HCT116 (cell line): ENCODE measurements around the gene FAM229B. TPM values are rescaled to one million over a fixed set of nuclear protein-coding genes. Genes with fewer than 3 reads are reported as not detected.
A peak's percentile ranks its signal among the peaks of the same experiment; 100 is the strongest.

Experiments used
- ATAC-seq: fragments of 200-7000 bp; cut with Tn5 transposase; 2 replicates; pipeline ENCODE4 v1.9.1; 2020; ENCODE audit warnings: mild to moderate bottlenecking, moderate library complexity
- BruUV-seq: library from RNA; stranded (reverse); fragments of 400-500 nt; replicated peaks from 2 replicates; lab custom pipeline; 2021; lab: Mats Ljungman, UMichigan
- CTCF ChIA-PET: fragments of 300-600 bp; sonication (Branson Sonifier 250); formaldehyde crosslinking; loops from one replicate; lab custom pipeline; 2021; ENCODE audit warnings: antibody characterized with exemption; lab: Charles Lee
- POLR2A ChIA-PET: fragments of 300-600, 350-600 bp; sonication (Branson Sonifier 250); formaldehyde crosslinking; loops from one replicate; lab custom pipeline; 2021; ENCODE audit warnings: antibody characterized with exemption; lab: Charles Lee
- RAD21 ChIA-PET, 2 experiments: fragments of 300-600 bp; sonication (Branson Sonifier 250); formaldehyde crosslinking; loops; one replicate each; lab custom pipeline; 2023; ENCODE audit warnings: low total read pairs in 2 of 2; ENCODE audit not compliant: uncharacterized antibody in 2 of 2, unreplicated experiment in 2 of 2, low non-redundant PET in 1 of 2; lab: Charles Lee
- DNase-seq: peaks from one replicate; pipeline ENCODE4 v3.0.0-alpha.2; 2010; ENCODE audit warnings: low read depth, low spot score
- H2AFZ ChIP-seq: fragments of 200-600 bp; shearing (Covaris generic), sonication (generic); 2 replicates; pipeline ENCODE4 v1.6.1; 2017; ENCODE audit warnings: low read depth, mixed run types, mixed read lengths, antibody characterized with exemption, low read length; ENCODE audit not compliant: poor library complexity, severe bottlenecking
- H3K27ac ChIP-seq: 2 replicates; pipeline ENCODE4 v1.5.1; 2012; ENCODE audit warnings: low read depth, low read length
- H3K27me3 ChIP-seq: fragments of 200-600 bp; sonication (generic); 2 replicates; pipeline ENCODE4 v1.6.1; 2016; ENCODE audit warnings: mixed run types, low read length, mixed read lengths; ENCODE audit not compliant: insufficient read depth
- H3K36me3 ChIP-seq, 2 experiments: fragments of 200-500 bp in 1 of 2; fragments of 200-600 bp in 1 of 2; sonication (Bioruptor generic) in 1 of 2; sonication (generic) in 1 of 2; 2 replicates each; pipeline versions ENCODE4 v1.5.1 to v1.6.1; 2014 to 2016; ENCODE audit warnings: low read length in 2 of 2, inconsistent platforms in 1 of 2, mixed read lengths in 1 of 2, mixed run types in 1 of 2; ENCODE audit not compliant: insufficient read depth in 2 of 2, control insufficient read depth in 1 of 2
- H3K4me1 ChIP-seq, 2 experiments: fragments of 200-600 bp in 1 of 2; sonication (generic) in 1 of 2; 2 replicates each; pipeline versions ENCODE4 v1.5.1 to v1.6.1; 2012 to 2017; ENCODE audit warnings: low read length in 2 of 2, inconsistent platforms in 1 of 2, mild to moderate bottlenecking in 1 of 2, mixed read lengths in 1 of 2, mixed run types in 1 of 2, moderate library complexity in 1 of 2; ENCODE audit not compliant: insufficient read depth in 2 of 2, control insufficient read depth in 1 of 2
- H3K4me2 ChIP-seq: fragments of 200-600 bp; sonication (generic); 2 replicates; pipeline ENCODE4 v1.6.1; 2017; ENCODE audit warnings: mixed run types, low read length, mixed read lengths
- H3K4me3 ChIP-seq, 2 experiments: fragments of 200-600 bp in 1 of 2; sonication (generic) in 1 of 2; replicated peaks in 1 of 2; 2 replicates each; pipeline ENCODE4 v1.5.1; 2011 to 2016; ENCODE audit warnings: low read length in 2 of 2, control low read depth in 1 of 2, low read depth in 1 of 2, mild to moderate bottlenecking in 1 of 2, mixed read lengths in 1 of 2, mixed run types in 1 of 2
- H3K79me2 ChIP-seq: fragments of 200-600 bp; sonication (generic); 2 replicates; pipeline ENCODE4 v1.6.1; 2017; ENCODE audit warnings: mild to moderate bottlenecking, mixed run types, low read length, moderate library complexity, mixed read lengths; ENCODE audit not compliant: insufficient read depth
- H3K9ac ChIP-seq: fragments of 200-600 bp; sonication (generic); 2 replicates; pipeline ENCODE4 v1.6.1; 2016; ENCODE audit warnings: low read length, mixed read lengths
- H3K9me2 ChIP-seq: fragments of 200-600 bp; sonication (generic), shearing (Covaris generic); 2 replicates; pipeline ENCODE4 v1.6.1; 2017; ENCODE audit warnings: mixed run types, mild to moderate bottlenecking, moderate library complexity; ENCODE audit not compliant: insufficient read depth
- H3K9me3 ChIP-seq, 2 experiments: fragments of 200-500 bp in 1 of 2; fragments of 200-600 bp in 1 of 2; sonication (Bioruptor generic) in 1 of 2; sonication (generic) in 1 of 2; 2 replicates each; pipeline ENCODE4 v1.6.1; 2014 to 2017; ENCODE audit warnings: low read length in 2 of 2, mixed read lengths in 2 of 2, inconsistent platforms in 1 of 2, low read depth in 1 of 2, mild to moderate bottlenecking in 1 of 2, mixed run types in 1 of 2, moderate library complexity in 1 of 2; ENCODE audit not compliant: control insufficient read depth in 1 of 2, insufficient read depth in 1 of 2
- H4K20me1 ChIP-seq: fragments of 200-600 bp; sonication (generic), shearing (Covaris generic); 2 replicates; pipeline ENCODE4 v1.6.1; 2017; ENCODE audit warnings: mixed run types, mild to moderate bottlenecking, moderate library complexity; ENCODE audit not compliant: insufficient read depth
- CBX3 ChIP-seq: IDR thresholded peaks from 2 replicates; pipeline ENCODE4 v1.6.1; 2012; ENCODE audit warnings: low read depth
- CEBPB ChIP-seq: IDR thresholded peaks from 2 replicates; pipeline ENCODE4 v1.6.1; 2012; ENCODE audit warnings: low read depth
- CTCF ChIP-seq, 3 experiments: fragments of 200-600 bp in 1 of 3; sonication (generic) in 1 of 3; IDR thresholded peaks in 2 of 3; conservative IDR thresholded peaks in 1 of 3; 2 replicates each; pipeline ENCODE4 v1.5.1; 2012 to 2017; ENCODE audit warnings: low read depth in 2 of 3, low read length in 2 of 3, antibody characterized with exemption in 1 of 3, borderline replicate concordance in 1 of 3, control low read depth in 1 of 3, mild to moderate bottlenecking in 1 of 3, mixed read lengths in 1 of 3, mixed run types in 1 of 3, moderate library complexity in 1 of 3; ENCODE audit not compliant: insufficient read depth in 1 of 3
- EGR1 ChIP-seq: IDR thresholded peaks from 2 replicates; pipeline ENCODE4 v1.6.1; 2012; ENCODE audit warnings: low read depth
- EZH2 ChIP-seq: fragments of 200-600 bp; sonication (generic); IDR thresholded peaks from 2 replicates; pipeline ENCODE4 v1.6.1; 2017; ENCODE audit warnings: antibody characterized with exemption, mixed run types
- POLR2A ChIP-seq: IDR thresholded peaks from 2 replicates; pipeline ENCODE4 v1.7.0; 2011; ENCODE audit warnings: borderline replicate concordance; ENCODE audit not compliant: insufficient read depth, insufficient read length; ENCODE audit errors: extremely low read depth
- POLR2AphosphoS5 ChIP-seq: IDR thresholded peaks from 2 replicates; pipeline ENCODE4 v1.6.1; 2011; ENCODE audit warnings: mild to moderate bottlenecking, low read depth, low read length, moderate library complexity
- RAD21 ChIP-seq: IDR thresholded peaks from 2 replicates; pipeline ENCODE4 v1.6.1; 2012; ENCODE audit warnings: low read depth, mild to moderate bottlenecking
- REST ChIP-seq: IDR thresholded peaks from 2 replicates; pipeline ENCODE4 v1.6.1; 2012; ENCODE audit warnings: low read depth
- SIN3A ChIP-seq: IDR thresholded peaks from 2 replicates; pipeline ENCODE4 v1.6.1; 2012; ENCODE audit warnings: low read depth
- SP1 ChIP-seq: IDR thresholded peaks from 2 replicates; pipeline ENCODE4 v1.6.1; 2012; ENCODE audit warnings: low read depth
- SRF ChIP-seq: IDR thresholded peaks from 2 replicates; pipeline ENCODE4 v1.6.1; 2012; ENCODE audit warnings: low read depth
- TCF7L2 ChIP-seq: IDR thresholded peaks from 2 replicates; pipeline ENCODE4 v1.7.0; 2011; ENCODE audit warnings: borderline replicate concordance, inconsistent platforms; ENCODE audit not compliant: insufficient read depth, insufficient read length; ENCODE audit errors: extremely low read depth
- YY1 ChIP-seq: IDR thresholded peaks from 2 replicates; pipeline ENCODE4 v1.6.1; 2011; ENCODE audit warnings: low read length, low read depth, moderate library complexity, mild to moderate bottlenecking; ENCODE audit not compliant: insufficient replicate concordance; ENCODE audit errors: extremely low read depth
- ZBTB33 ChIP-seq: IDR thresholded peaks from 2 replicates; pipeline ENCODE4 v1.6.1; 2011; ENCODE audit warnings: mild to moderate bottlenecking, low read length, moderate library complexity; ENCODE audit not compliant: insufficient replicate concordance; ENCODE audit errors: extremely low read depth
- ZFX ChIP-seq: fragments of 450-650 bp; IDR thresholded peaks from 2 replicates; pipeline ENCODE4 v1.6.1; 2017
- intact Hi-C: fragments of 100-400 bp; cut with micrococcal nuclease; formaldehyde crosslinking; loops from 2 replicates; pipeline ENCODE4 v1.10.0; 2022
- total RNA-seq: library from RNA; stranded (reverse); gene quantifications from one replicate; pipeline ENCODE4 v1.2.1, GENCODE V29; 2021; ENCODE audit not compliant: unreplicated experiment

FAM229B gene
- total RNA-seq, 1 experiment from 2014 or later, result 11.4 TPM

GRCh38 chr6:112043032-112044007 lies 44.1 kb upstream of the FAM229B start:
- H2AFZ ChIP-seq, result peak overlapping the region; percentile 100
- BruUV-seq, result TSS peak; percentile 42
- no peaks in the 10 kb centered on the region for H3K36me3 ChIP-seq
- H3K4me1 ChIP-seq, result 0 out of 4 replicates have a peak, but pooled peaks cover 0 to 4% of the 10 kb centered on the region in 2 experiments
- H3K27me3 ChIP-seq, result no peaks in the 10 kb centered on the region
- H3K27ac ChIP-seq, result peak overlapping the region; percentile 44; the same call in 1 of the 2 replicates
- H3K9ac ChIP-seq, result peak overlapping the region; percentile 71
- CTCF ChIA-PET, result interaction anchor here (0.7 to 1.5 kb wide), 10 partner anchors 21 to 1032 kb away, joined by 3 to 22 read pairs (median 4); partner anchors contain the start of gene TRAF3IP2
- H4K20me1 ChIP-seq, result no peaks in the 10 kb centered on the region
- RAD21 ChIA-PET, result interaction anchor here (0.7 to 1.0 kb wide), 3 partner anchors 13 to 334 kb away, joined by 3 to 8 read pairs (median 4); no protein-coding TSS in a partner anchor
- no peaks in the 10 kb centered on the region for H3K9me2 ChIP-seq
- POLR2A ChIA-PET, result interaction anchor here (0.9 to 1.2 kb wide), 2 partner anchors 333 to 784 kb away, joined by 3 read pairs; a partner anchor contains a TSS
- no peaks in the 10 kb centered on the region for H3K79me2 ChIP-seq
- intact Hi-C loops, result loop anchor here (1.0 to 5.0 kb wide), 4 partner anchors 46 to 784 kb away; a partner anchor contains a TSS
- peak overlapping the region; percentile 61 to 72 for H3K4me3 ChIP-seq
- peak overlapping the region; percentile 86 for H3K4me2 ChIP-seq
- no peaks in the 10 kb centered on the region for H3K9me3 ChIP-seq
- ATAC-seq (peak; percentile 95), DNase-seq (peak; percentile 82)
- peak; percentile 23; the same call in 1 of the 2 replicates for TF ChIP-seq SIN3A
- peak; percentile 81 for TF ChIP-seq YY1
- TF ChIP-seq REST, result no peak
- TF ChIP-seq TCF7L2, result peak; percentile 35
- peak; percentile 5 for TF ChIP-seq ZBTB33
- peak; percentile 48 for TF ChIP-seq EGR1
- TF ChIP-seq EZH2, result no peak
- TF ChIP-seq RAD21, result peak; percentile 98
- TF ChIP-seq ZFX, result no peak
- peak; percentile 4; the same call in 1 of the 2 replicates for TF ChIP-seq SP1
- peak; percentile 23 for TF ChIP-seq POLR2A
- TF ChIP-seq CTCF (IDR thresholded peaks at IDR 0.05 in 2 of 3, conservative IDR thresholded peaks at IDR 0.05 in 1 of 3; ENCODE audit: borderline replicate concordance in 1 of 3, insufficient read depth in 1 of 3, low read depth in 2 of 3, low read length in 2 of 3), result peak; percentile 94 to 98 (median 96)
- peak; percentile 23; the same call in 1 of the 2 replicates for TF ChIP-seq CEBPB
- TF ChIP-seq CBX3, result peak; percentile 61
- TF ChIP-seq SRF, result no peak
- peak; percentile 64; the same call in 1 of the 2 replicates for TF ChIP-seq POLR2AphosphoS5
